OCI-LY7 (cell line): ENCODE results near the gene CYFIP2.

ENCODE experiments used
- EZH2phosphoT487 ChIP-seq: fragments of 200-600 bp; sonication (generic); IDR thresholded peaks from 2 replicates; pipeline ENCODE4 v1.6.1; 2018; ENCODE audit warnings: low read depth, borderline replicate concordance, mild to moderate bottlenecking, mixed run types, antibody characterized with exemption, low read length, moderate library complexity, mixed read lengths
- TF ChIP-seq, protein P1 (sequence below): fragments of 200-600 bp; sonication (generic); conservative IDR thresholded peaks from 2 replicates; pipeline ENCODE4 v1.5.1; 2014; ENCODE audit warnings: mild to moderate bottlenecking, antibody characterized with exemption, low read length, moderate library complexity, mixed read lengths

DNA sequence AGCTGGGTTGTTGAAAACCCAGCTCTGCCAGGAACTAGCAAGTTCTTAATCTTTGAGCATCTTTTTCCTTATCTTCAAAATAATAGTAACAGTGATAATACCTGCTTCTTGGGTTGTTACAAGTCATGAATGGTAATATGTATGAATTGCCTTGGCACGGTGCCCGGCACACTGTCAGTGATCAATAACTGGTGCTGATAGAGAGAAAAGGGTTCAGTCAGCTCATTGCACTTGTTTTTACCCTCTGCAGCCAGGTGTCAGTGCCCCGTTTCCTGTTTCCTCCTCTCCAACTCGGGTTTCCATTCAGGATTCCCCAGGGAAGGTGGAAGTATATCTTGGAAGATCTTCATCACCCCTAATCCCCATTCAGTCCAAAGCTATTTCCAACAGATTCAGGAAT lies 178.3 kb downstream of the CYFIP2 start:
- TF ChIP-seq, protein P1, sequence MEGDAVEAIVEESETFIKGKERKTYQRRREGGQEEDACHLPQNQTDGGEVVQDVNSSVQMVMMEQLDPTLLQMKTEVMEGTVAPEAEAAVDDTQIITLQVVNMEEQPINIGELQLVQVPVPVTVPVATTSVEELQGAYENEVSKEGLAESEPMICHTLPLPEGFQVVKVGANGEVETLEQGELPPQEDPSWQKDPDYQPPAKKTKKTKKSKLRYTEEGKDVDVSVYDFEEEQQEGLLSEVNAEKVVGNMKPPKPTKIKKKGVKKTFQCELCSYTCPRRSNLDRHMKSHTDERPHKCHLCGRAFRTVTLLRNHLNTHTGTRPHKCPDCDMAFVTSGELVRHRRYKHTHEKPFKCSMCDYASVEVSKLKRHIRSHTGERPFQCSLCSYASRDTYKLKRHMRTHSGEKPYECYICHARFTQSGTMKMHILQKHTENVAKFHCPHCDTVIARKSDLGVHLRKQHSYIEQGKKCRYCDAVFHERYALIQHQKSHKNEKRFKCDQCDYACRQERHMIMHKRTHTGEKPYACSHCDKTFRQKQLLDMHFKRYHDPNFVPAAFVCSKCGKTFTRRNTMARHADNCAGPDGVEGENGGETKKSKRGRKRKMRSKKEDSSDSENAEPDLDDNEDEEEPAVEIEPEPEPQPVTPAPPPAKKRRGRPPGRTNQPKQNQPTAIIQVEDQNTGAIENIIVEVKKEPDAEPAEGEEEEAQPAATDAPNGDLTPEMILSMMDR = no peak
- TF ChIP-seq EZH2phosphoT487 = no peak
